SK-MEL-5 (cell line): ENCODE data around the gene ZNF76. TPM values are rescaled to one million over a fixed set of nuclear protein-coding genes. Genes with fewer than 3 reads are reported as not detected.

Experiments
- DNase-seq: peaks from one replicate; pipeline ENCODE4 v3.0.0-alpha.2; 2016; ENCODE audit warnings: low read depth, low spot score
- in situ Hi-C: cut with HindIII; loops from 2 replicates; pipeline ENCODE4 v1.10.0; 2016; ENCODE audit warnings: low sequenced_read_pairs, high pct_unique_total_duplicates, low pct_unique_long_range_greater_than_20kb
- total RNA-seq: library from RNA; depleted of rRNA; stranded (reverse); fragments of >200 nt; shearing (Covaris generic); gene quantifications from 2 replicates; pipeline ENCODE4 v1.2.3, GENCODE V29; 2014

Gene ZNF76
- total RNA-seq, 1 experiment from 2014 or later, result 10.0 TPM

- DNase-seq, result no peak
- in situ Hi-C loops, result no loop called here
Observed at GRCh38 chr6:35258858-35259193, 709 bp upstream of the ZNF76 start.

GRCh38 chr6:35259948-35260590 is 534 bp downstream of the ZNF76 start:
- peak; percentile 75 for DNase-seq
- in situ Hi-C loops, result no loop called here

GRCh38 chr6:35260591-35261570 is 1.3 kb downstream of the ZNF76 start:
- DNase-seq, result no peak
- in situ Hi-C loops, result no loop called here

GRCh38 chr6:35262596-35262995 is 3.1 kb downstream of the ZNF76 start:
- no peak for DNase-seq
- in situ Hi-C loops, result no loop called here

- in situ Hi-C loops, result no loop called here
Observed at GRCh38 chr6:35264550-35265274, 5.2 kb downstream of the ZNF76 start.

GRCh38 chr6:35265523-35265922 is 6.0 kb downstream of the ZNF76 start:
- no peak for DNase-seq
- in situ Hi-C loops, result no loop called here

More at GRCh38 chr6:35264550-35265274, 5.2 kb downstream of the ZNF76 start:
- no peak for DNase-seq

- no peak for DNase-seq
- in situ Hi-C loops, result no loop called here
Observed at GRCh38 chr6:35267446-35267845, 7.9 kb downstream of the ZNF76 start.

- DNase-seq, result no peak
- in situ Hi-C loops, result no loop called here
Observed at GRCh38 chr6:35267897-35268296, 8.4 kb downstream of the ZNF76 start.

GRCh38 chr6:35272005-35272404 is 12.5 kb downstream of the ZNF76 start:
- DNase-seq, result no peak

GRCh38 chr6:35273822-35274559 is 14.5 kb downstream of the ZNF76 start:
- in situ Hi-C loops, result no loop called here
- no peak for DNase-seq

More at GRCh38 chr6:35272005-35272404, 12.5 kb downstream of the ZNF76 start:
- in situ Hi-C loops, result no loop called here

GRCh38 chr6:35275744-35276260 is 16.3 kb downstream of the ZNF76 start:
- DNase-seq, result no peak
- in situ Hi-C loops, result no loop called here

- in situ Hi-C loops, result no loop called here
- DNase-seq, result no peak
Observed at GRCh38 chr6:35278708-35279107, 19.2 kb downstream of the ZNF76 start.

- in situ Hi-C loops, result no loop called here
- DNase-seq, result no peak
Observed at GRCh38 chr6:35280903-35281302, 21.4 kb downstream of the ZNF76 start.

- no peak for DNase-seq
- in situ Hi-C loops, result no loop called here
Observed at GRCh38 chr6:35282472-35282871, 22.9 kb downstream of the ZNF76 start.

- in situ Hi-C loops, result no loop called here
- no peak for DNase-seq
Observed at GRCh38 chr6:35283361-35283760, 23.8 kb downstream of the ZNF76 start.

GRCh38 chr6:35287671-35288396 is 28.3 kb downstream of the ZNF76 start:
- in situ Hi-C loops, result no loop called here
- no peak for DNase-seq

GRCh38 chr6:35288834-35289233 is 29.3 kb downstream of the ZNF76 start:
- in situ Hi-C loops, result no loop called here
- DNase-seq, result no peak
